Type B pancreatic cell (in vitro differentiated cells): Measurements from ENCODE around the gene TMEM40. TPM values are rescaled to one million over a fixed set of nuclear protein-coding genes. Genes with fewer than 3 reads are reported as not detected.

Experiments
- DNase-seq: peaks from one replicate; pipeline ENCODE4 v3.0.0; 2021; ENCODE audit warnings: mixed read lengths; ENCODE audit not compliant: unreplicated experiment; ENCODE audit errors: extremely low spot score
- H3K27ac Mint-ChIP-seq: 2 replicates; pipeline ENCODE4 v1.8.0; 2021; ENCODE audit warnings: mild to moderate bottlenecking, mixed read lengths
- H3K27me3 Mint-ChIP-seq: 2 replicates; pipeline ENCODE4 v1.8.0; 2021; ENCODE audit warnings: mixed read lengths
- H3K36me3 Mint-ChIP-seq: 2 replicates; pipeline ENCODE4 v1.8.0; 2021; ENCODE audit warnings: mixed read lengths
- H3K4me1 Mint-ChIP-seq: one replicate; pipeline ENCODE4 v1.8.0; 2021; ENCODE audit warnings: mixed read lengths; ENCODE audit not compliant: unreplicated experiment
- H3K4me3 Mint-ChIP-seq: 2 replicates; pipeline ENCODE4 v1.8.0; 2021; ENCODE audit warnings: mild to moderate bottlenecking, mixed read lengths
- H3K9me3 Mint-ChIP-seq: 2 replicates; pipeline ENCODE4 v1.8.0; 2021; ENCODE audit warnings: mixed read lengths
- total RNA-seq: library from RNA; stranded (reverse); gene quantifications from 2 replicates; pipeline ENCODE4 v1.2.1, GENCODE V29; 2021; ENCODE audit warnings: low replicate concordance
- TF ChIP-seq, protein P1 (sequence below): fragments of 200-600 bp; sonication (generic); conservative IDR thresholded peaks from 2 replicates; pipeline ENCODE4 v1.5.0; 2021; ENCODE audit warnings: antibody characterized with exemption, mild to moderate bottlenecking

Gene TMEM40
- total RNA-seq, 1 donor from 2014 or later = 16.3 TPM

DNA sequence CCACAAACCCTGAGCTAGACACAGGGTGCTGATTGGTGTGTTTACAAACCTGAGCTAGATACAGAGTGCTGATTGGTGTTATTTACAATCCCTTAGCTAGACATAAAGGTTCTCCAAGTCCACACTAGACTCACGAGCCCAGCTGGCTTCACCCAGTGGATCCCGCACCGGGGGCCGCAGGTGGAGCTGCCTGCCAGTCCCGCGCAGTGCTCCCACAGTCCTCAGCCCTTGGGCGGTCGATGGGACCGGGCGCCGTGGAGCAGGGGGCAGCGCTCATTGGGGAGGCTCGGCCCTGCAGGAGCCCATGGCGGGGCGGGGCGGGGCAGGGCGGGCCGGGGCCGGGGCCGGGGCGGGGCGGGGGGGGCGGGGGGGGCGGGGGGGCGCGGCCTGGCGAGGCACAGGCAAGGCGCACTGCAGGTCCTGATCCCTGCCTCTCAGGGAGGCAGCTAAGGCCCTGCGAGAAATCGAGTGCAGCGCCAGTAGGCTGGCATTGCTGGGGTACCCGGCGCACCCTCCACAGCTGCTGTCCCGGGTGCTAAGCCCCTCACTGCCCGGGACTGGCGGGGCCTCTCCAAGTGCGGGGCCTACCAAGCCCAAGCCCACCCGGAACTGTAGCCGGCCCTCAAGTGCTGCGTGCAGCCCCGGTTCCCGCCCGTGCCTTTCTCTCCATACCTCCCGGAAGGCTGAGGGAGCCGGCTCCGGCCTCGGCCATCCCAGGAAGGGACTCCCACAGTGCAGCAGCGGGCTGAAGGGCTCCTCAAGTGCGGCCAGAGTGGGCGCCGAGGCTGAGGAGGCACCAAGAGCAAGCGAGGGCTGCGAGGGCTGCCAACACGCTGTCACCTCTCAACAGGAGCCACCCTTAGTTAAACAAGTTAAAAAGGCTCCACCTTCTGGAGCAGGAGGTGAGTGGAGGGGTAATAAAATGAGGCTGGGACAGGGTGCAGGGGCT, 9.8 kb upstream of the TMEM40 start:
- Mint-ChIP-seq H3K27me3 (peaks cover 2% of the 10 kb centered on the region), H3K9me3 (no peaks in the 10 kb centered on the region), H3K36me3 (no peaks in the 10 kb centered on the region), H3K4me1 (peaks cover 9% of the 10 kb centered on the region), H3K27ac (no peak overlapping the region), H3K4me3 (no peak overlapping the region)
- TF ChIP-seq, protein P1, sequence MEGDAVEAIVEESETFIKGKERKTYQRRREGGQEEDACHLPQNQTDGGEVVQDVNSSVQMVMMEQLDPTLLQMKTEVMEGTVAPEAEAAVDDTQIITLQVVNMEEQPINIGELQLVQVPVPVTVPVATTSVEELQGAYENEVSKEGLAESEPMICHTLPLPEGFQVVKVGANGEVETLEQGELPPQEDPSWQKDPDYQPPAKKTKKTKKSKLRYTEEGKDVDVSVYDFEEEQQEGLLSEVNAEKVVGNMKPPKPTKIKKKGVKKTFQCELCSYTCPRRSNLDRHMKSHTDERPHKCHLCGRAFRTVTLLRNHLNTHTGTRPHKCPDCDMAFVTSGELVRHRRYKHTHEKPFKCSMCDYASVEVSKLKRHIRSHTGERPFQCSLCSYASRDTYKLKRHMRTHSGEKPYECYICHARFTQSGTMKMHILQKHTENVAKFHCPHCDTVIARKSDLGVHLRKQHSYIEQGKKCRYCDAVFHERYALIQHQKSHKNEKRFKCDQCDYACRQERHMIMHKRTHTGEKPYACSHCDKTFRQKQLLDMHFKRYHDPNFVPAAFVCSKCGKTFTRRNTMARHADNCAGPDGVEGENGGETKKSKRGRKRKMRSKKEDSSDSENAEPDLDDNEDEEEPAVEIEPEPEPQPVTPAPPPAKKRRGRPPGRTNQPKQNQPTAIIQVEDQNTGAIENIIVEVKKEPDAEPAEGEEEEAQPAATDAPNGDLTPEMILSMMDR = no peak
- no peak for DNase-seq

DNA sequence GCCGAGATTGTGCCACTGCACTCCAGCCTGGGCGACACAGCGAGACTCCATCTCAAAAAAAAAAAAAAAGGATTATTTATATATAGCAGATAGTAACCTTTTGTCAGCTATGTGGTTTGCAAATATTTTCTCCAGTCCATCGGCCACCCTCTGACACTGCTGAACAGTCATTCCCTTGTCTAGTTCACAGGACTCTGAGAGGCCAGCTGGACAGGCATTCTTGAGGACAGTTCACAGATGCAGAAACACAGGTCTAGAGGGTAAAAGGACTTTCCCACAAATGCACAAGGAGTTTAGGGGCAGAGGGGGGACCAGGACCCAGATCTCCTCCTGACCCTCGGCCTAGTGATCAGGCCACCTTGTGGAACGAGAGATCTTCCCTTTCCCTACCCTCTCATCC, 7.5 kb upstream of the TMEM40 start:
- no peaks in the 10 kb centered on the region for H3K4me1 Mint-ChIP-seq
- H3K27me3 Mint-ChIP-seq = no peaks in the 10 kb centered on the region
- H3K4me3 Mint-ChIP-seq = no peak overlapping the region
- H3K36me3 Mint-ChIP-seq = no peaks in the 10 kb centered on the region
- H3K27ac Mint-ChIP-seq = no peak overlapping the region
- TF ChIP-seq, protein P1 = no peak
- H3K9me3 Mint-ChIP-seq = no peaks in the 10 kb centered on the region
- no peak for DNase-seq

DNA sequence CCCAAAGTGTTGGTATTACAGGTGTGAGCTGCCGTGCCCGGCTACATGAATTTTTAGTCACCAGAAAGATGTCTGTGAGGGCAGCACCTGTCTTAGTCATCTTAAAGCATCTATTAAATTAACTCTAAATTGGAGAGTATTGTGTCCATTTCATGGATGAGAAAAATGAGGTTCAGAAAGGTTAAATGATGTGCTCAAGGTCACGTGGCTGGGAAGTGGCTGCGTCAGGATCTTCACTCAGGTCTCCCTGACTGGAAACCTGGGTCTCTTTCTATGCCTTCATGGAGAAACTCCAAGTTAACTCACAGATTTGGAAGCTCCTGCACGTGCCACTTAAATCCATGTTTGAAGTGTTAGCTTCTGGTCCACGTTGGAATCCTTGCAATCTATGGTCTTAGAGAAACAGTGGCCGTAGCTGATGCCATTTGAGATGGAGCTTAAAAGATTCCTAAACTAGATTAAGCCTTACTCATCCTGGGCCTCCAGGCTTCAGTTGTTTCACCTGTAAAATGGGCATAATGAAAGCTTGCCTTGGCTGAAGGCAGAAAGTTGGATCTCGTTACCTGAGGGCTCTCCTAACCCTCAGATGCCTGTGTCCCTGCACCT, 5.2 kb upstream of the TMEM40 start:
- no peaks in the 10 kb centered on the region for H3K36me3 Mint-ChIP-seq
- DNase-seq = no peak
- H3K27ac Mint-ChIP-seq = no peak overlapping the region
- H3K4me1 Mint-ChIP-seq = peaks cover 12% of the 10 kb centered on the region
- TF ChIP-seq, protein P1 = no peak
- H3K9me3 Mint-ChIP-seq = no peaks in the 10 kb centered on the region
- no peak overlapping the region for H3K4me3 Mint-ChIP-seq
- no peaks in the 10 kb centered on the region for H3K27me3 Mint-ChIP-seq

DNA sequence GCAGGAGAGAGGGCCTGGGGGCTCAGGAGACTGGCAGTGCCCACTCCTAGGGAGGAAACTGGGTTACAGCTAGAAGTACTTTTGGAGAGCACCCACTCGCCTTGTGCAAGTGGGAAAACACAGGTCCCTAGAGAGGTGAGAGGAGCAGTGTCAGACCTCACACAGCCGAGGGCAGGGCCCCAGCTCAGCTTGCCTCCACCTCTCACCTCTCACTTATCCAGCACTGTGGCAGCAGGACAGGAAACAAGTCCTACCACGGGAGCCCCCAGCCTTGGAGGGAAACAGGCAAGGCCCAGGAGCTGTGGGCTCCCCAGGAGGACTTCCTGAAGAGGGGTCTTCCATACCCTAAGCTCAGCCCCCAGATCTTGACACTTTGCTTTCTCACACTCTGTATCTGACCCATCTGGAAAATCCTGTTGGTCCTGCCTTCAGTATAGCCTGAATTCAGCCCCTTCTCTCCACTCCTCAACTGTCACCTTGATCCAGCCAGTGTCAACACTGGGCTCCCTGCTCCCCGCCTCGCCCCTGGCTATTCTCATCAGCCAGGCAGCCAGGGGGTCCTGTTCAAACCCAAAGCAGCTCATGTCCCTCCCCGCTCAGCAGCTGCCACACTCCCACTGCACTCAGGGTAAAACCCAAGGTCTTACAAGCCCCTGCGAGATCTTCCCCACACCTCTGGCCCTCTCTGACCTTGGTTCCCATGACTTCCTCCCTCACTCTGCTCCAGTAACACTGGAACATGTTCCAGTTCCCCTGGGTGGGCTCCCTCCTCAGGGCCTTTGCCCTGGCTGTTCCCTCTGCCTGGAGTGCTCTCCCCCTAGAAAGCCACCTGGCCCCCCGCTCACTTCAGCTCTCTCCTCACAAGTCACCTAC, 870 bp upstream of the TMEM40 start:
- peaks cover 25% of the 10 kb centered on the region for H3K4me1 Mint-ChIP-seq
- peak overlapping the region; percentile 89 for H3K4me3 Mint-ChIP-seq
- H3K27me3 Mint-ChIP-seq = no peaks in the 10 kb centered on the region
- peak overlapping the region; percentile 99 for H3K27ac Mint-ChIP-seq
- DNase-seq = no peak
- no peaks in the 10 kb centered on the region for H3K36me3 Mint-ChIP-seq
- TF ChIP-seq, protein P1 = no peak
- no peaks in the 10 kb centered on the region for H3K9me3 Mint-ChIP-seq

DNA sequence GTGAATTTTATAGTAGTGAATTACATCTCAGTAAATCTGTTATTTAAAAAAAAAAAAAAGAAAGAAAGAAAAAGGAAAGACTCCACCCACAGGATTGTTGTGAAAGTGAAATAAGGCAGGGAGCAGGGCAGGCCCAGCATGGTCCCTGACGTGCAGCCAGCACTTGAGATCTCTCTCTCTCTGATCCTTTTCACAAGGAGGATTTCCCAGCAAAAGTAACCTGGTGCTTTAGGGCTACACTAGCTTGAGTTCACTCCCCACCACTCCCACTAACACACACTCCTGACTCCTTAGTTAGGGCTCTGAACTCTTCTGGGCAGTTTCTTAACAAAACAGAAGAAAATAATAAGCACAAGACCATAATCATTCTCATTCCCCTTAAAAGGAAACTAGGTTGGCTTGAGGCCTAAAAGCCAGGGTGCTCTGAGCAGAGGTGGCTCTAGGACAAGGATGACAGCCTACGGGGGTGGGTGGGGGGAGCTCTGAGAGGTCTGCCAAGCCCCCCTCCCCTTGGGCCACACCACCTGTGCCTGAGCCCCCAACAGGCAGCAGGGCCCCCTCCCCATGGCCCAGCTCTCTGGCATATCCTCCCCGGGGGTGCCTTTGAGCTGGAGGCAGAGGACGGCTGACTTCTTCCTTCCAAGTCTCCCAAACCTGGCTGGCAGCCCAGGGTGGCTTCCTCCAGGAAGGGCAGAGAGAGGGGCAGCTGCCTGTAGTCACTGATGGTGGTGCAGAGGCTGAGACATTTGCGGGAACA, 856 bp downstream of the TMEM40 start:
- H3K36me3 Mint-ChIP-seq = no peaks in the 10 kb centered on the region
- peak overlapping the region; percentile 99 for H3K27ac Mint-ChIP-seq
- no peak for DNase-seq
- H3K9me3 Mint-ChIP-seq = no peaks in the 10 kb centered on the region
- peaks cover 25% of the 10 kb centered on the region for H3K4me1 Mint-ChIP-seq
- no peaks in the 10 kb centered on the region for H3K27me3 Mint-ChIP-seq
- TF ChIP-seq, protein P1 = no peak
- H3K4me3 Mint-ChIP-seq = peak overlapping the region; percentile 89
